ENCODE results near the gene ANKS3. TPM values are rescaled to one million over a fixed set of nuclear protein-coding genes. Genes with fewer than 3 reads are reported as not detected.

Gene ANKS3
- total RNA-seq, 6 experiments from 2014 or later, result 16.7 to 23.1 (median 19.7) TPM

DNA sequence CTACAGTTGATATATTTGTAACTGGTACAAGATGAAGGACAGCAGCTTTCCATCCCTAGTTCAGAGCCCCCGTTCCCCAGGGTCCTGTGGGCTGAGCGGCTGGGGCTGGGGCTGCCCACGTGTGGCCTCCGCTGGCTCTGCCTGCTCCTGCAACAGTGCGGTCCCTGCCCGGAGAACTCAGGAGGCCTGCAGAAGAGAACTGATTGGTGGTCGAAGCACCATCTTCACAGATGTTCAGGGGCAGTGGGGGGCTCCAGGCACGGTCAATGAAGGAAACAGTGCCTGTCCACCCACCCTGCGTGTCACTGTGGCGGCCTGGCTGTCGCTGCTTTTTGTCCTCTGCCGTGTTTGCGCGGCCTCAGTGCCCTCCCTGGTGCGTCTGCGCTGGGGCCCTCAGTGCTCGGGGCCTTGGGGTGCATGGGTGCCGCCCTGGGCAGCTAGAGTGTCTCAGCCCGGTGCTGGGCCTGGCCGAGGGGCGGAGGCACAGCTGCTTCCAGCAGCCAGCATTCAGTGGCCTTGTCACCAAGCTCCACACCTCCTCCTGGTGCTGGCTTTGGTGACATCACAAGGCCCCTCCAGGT is 44.9 kb downstream of the ANKS3 start:
- TF ChIP-seq, protein P1, sequence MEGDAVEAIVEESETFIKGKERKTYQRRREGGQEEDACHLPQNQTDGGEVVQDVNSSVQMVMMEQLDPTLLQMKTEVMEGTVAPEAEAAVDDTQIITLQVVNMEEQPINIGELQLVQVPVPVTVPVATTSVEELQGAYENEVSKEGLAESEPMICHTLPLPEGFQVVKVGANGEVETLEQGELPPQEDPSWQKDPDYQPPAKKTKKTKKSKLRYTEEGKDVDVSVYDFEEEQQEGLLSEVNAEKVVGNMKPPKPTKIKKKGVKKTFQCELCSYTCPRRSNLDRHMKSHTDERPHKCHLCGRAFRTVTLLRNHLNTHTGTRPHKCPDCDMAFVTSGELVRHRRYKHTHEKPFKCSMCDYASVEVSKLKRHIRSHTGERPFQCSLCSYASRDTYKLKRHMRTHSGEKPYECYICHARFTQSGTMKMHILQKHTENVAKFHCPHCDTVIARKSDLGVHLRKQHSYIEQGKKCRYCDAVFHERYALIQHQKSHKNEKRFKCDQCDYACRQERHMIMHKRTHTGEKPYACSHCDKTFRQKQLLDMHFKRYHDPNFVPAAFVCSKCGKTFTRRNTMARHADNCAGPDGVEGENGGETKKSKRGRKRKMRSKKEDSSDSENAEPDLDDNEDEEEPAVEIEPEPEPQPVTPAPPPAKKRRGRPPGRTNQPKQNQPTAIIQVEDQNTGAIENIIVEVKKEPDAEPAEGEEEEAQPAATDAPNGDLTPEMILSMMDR (IDR thresholded peaks at IDR 0.05), result no peak
- H3K27me3 Mint-ChIP-seq (ENCODE audit: insufficient read depth), result peaks cover 4% of the 10 kb centered on the region
- H3K36me3 Mint-ChIP-seq (ENCODE audit: low read depth), result peaks cover 4% of the 10 kb centered on the region; the same call in 1 of the 2 replicates
- no peak overlapping the region for H3K4me3 Mint-ChIP-seq
- peaks cover 7% of the 10 kb centered on the region for H3K4me1 Mint-ChIP-seq (ENCODE audit: low read depth)
- H3K9me3 Mint-ChIP-seq, result no peaks in the 10 kb centered on the region
- no peak for DNase-seq
- no peak overlapping the region for H3K27ac Mint-ChIP-seq

- Mint-ChIP-seq H3K9me3 (no peaks in the 10 kb centered on the region), H3K27me3 (ENCODE audit: insufficient read depth) (peaks cover 4% of the 10 kb centered on the region; the same call in 1 of the 2 replicates), H3K27ac (no peak overlapping the region), H3K4me3 (no peak overlapping the region), H3K4me1 (ENCODE audit: low read depth) (peaks cover 7% of the 10 kb centered on the region), H3K36me3 (ENCODE audit: low read depth) (peaks cover 4% of the 10 kb centered on the region; the same call in 1 of the 2 replicates)
- no peak for DNase-seq
- TF ChIP-seq, protein P1 (IDR thresholded peaks at IDR 0.05), result no peak
Measured at GRCh38 chr16:4688674-4689045, 45.4 kb downstream of the ANKS3 start.

GRCh38 chr16:4687946-4688673 is 46.0 kb downstream of the ANKS3 start:
- H3K27ac Mint-ChIP-seq, result no peak overlapping the region
- H3K36me3 Mint-ChIP-seq (ENCODE audit: low read depth), result peaks cover 4% of the 10 kb centered on the region; the same call in 1 of the 2 replicates
- DNase-seq, result no peak
- H3K9me3 Mint-ChIP-seq, result no peaks in the 10 kb centered on the region
- H3K4me1 Mint-ChIP-seq (ENCODE audit: low read depth), result peaks cover 7% of the 10 kb centered on the region
- H3K27me3 Mint-ChIP-seq (ENCODE audit: insufficient read depth), result peaks cover 4% of the 10 kb centered on the region; the same call in 1 of the 2 replicates
- TF ChIP-seq, protein P1 (IDR thresholded peaks at IDR 0.05), result no peak
- H3K4me3 Mint-ChIP-seq, result no peak overlapping the region

- no peak for DNase-seq
- peaks cover 2% of the 10 kb centered on the region for H3K4me1 Mint-ChIP-seq (ENCODE audit: low read depth)
- H3K27me3 Mint-ChIP-seq (ENCODE audit: insufficient read depth), result peaks cover 4% of the 10 kb centered on the region; the same call in 1 of the 2 replicates
- H3K36me3 Mint-ChIP-seq (ENCODE audit: low read depth), result peaks cover 4% of the 10 kb centered on the region; the same call in 1 of the 2 replicates
- H3K9me3 Mint-ChIP-seq, result no peaks in the 10 kb centered on the region
- TF ChIP-seq, protein P1 (IDR thresholded peaks at IDR 0.05), result no peak
- H3K4me3 Mint-ChIP-seq, result no peak overlapping the region
- no peak overlapping the region for H3K27ac Mint-ChIP-seq
Measured at GRCh38 chr16:4687416-4687815, 46.7 kb downstream of the ANKS3 start.

DNA sequence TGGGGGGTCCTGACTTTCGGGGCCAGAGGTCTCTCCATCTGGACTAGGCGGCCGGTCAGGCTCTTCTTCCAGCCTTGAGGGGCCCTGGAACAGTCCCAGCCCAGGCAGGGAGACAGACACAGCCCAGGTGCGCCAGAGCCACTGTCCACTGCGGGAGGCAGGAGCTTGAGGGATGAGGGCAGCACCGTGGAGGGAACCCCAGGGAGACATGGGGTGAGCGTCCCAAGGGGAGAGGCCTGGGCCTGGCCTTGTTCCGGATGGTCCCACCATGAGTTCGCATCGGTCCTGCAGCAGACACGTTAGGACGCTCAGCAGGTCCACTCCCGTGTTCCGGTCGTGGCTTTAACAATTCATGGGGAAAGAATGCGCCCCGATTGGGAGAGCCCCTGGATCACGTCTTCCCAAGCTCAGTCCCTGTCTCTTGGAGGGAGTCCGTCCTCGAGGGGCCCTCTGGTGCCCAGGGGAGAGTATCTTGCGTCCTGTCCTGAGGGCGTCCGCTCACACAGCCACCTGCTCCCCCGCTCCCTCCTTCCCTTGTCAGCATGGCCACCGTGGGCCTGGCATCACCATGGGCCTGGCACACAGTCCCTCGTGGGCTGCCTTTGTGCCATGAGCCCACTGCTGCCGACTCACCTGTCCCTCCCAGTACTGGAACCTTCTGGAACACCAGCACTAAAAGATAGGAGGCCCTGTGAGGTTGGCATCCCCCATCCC is 47.4 kb downstream of the ANKS3 start:
- peaks cover 4% of the 10 kb centered on the region; the same call in 1 of the 2 replicates for H3K27me3 Mint-ChIP-seq (ENCODE audit: insufficient read depth)
- no peaks in the 10 kb centered on the region for H3K9me3 Mint-ChIP-seq
- peaks cover 4% of the 10 kb centered on the region for H3K36me3 Mint-ChIP-seq (ENCODE audit: low read depth)
- no peak overlapping the region for H3K4me3 Mint-ChIP-seq
- TF ChIP-seq, protein P1 (IDR thresholded peaks at IDR 0.05), result no peak
- no peak overlapping the region for H3K27ac Mint-ChIP-seq
- DNase-seq, result no peak
- no peaks in the 10 kb centered on the region for H3K4me1 Mint-ChIP-seq (ENCODE audit: low read depth)

All from HFFc6 (cell line).